GM12878 (cell line): ENCODE results near the gene TAS2R46. TPM values are rescaled to one million over a fixed set of nuclear protein-coding genes. Genes with fewer than 3 reads are reported as not detected.

Source experiments
- ATAC-seq: fragments of 200-7000 bp; cut with Tn5 transposase; 3 replicates; pipeline ENCODE4 v1.9.1; 2020; ENCODE audit warnings: mild to moderate bottlenecking, moderate library complexity
- BruUV-seq: library from RNA; stranded (reverse); fragments of 400-500 nt; replicated peaks from 2 replicates; lab custom pipeline; 2021; lab: Mats Ljungman, UMichigan
- CTCF ChIA-PET: fragments of 300-600 bp; sonication (Branson Sonifier 250); formaldehyde crosslinking; extraction: SDS; loops from one replicate; lab custom pipeline; 2021; ENCODE audit warnings: inconsistent platforms; lab: Yijun Ruan, JAX
- POLR2A ChIA-PET: fragments of 350-600 bp; formaldehyde crosslinking; extraction: SDS; loops from one replicate; lab custom pipeline; 2021; ENCODE audit warnings: inconsistent platforms; lab: Charles Lee
- RAD21 ChIA-PET: fragments of 300-600 bp; sonication (Branson Sonifier 250); formaldehyde crosslinking; loops from one replicate; lab custom pipeline; 2023; ENCODE audit warnings: antibody characterized with exemption; ENCODE audit not compliant: unreplicated experiment; lab: Charles Lee
- SMC1A ChIA-PET: fragments of 300-600 bp; sonication (Branson Sonifier 250); formaldehyde crosslinking; loops from one replicate; lab custom pipeline; 2023; ENCODE audit not compliant: unreplicated experiment, uncharacterized antibody; lab: Charles Lee
- DNase-seq: peaks from one replicate; pipeline ENCODE4 v3.0.0-alpha.2; 2011; ENCODE audit warnings: low read depth, low spot score
- FAIRE-seq: peaks from 3 replicates; lab custom pipeline; 2011; peaks lifted over from hg19 to GRCh38; lab: Jason Lieb, UNC
- H2AFZ ChIP-seq: 2 replicates; pipeline ENCODE4 v1.6.0; 2011; ENCODE audit warnings: low read depth, low read length, control low read depth; ENCODE audit not compliant: control insufficient read depth
- H3K27ac ChIP-seq: 2 replicates; pipeline ENCODE4 v1.5.1; 2011; ENCODE audit warnings: control low read depth; ENCODE audit not compliant: control insufficient read depth, insufficient read depth
- H3K27me3 ChIP-seq, 2 experiments: replicated peaks in 1 of 2; 2 replicates each; pipeline versions ENCODE4 v1.6.0 to v1.6.1; 2011; ENCODE audit warnings: low read length in 1 of 2; ENCODE audit not compliant: control insufficient read depth in 2 of 2, insufficient read depth in 2 of 2
- H3K36me3 ChIP-seq, 2 experiments: 2 replicates each; pipeline ENCODE4 v1.5.1; 2011; ENCODE audit warnings: low read length in 1 of 2; ENCODE audit not compliant: control insufficient read depth in 2 of 2, insufficient read depth in 2 of 2
- H3K4me1 ChIP-seq: 2 replicates; pipeline ENCODE4 v1.6.1; 2011; ENCODE audit warnings: mild to moderate bottlenecking, low read length, moderate library complexity, mixed read lengths; ENCODE audit not compliant: control insufficient read depth, insufficient read depth
- H3K4me2 ChIP-seq: 2 replicates; pipeline ENCODE4 v1.6.0; 2011; ENCODE audit warnings: control low read depth; ENCODE audit not compliant: control insufficient read depth, insufficient read depth
- H3K4me3 ChIP-seq: fragments of 200-600 bp; sonication (generic); 2 replicates; pipeline ENCODE4 v1.5.1; 2016
- H3K79me2 ChIP-seq: 2 replicates; pipeline ENCODE4 v1.6.0; 2011; ENCODE audit warnings: low read length; ENCODE audit not compliant: control insufficient read depth, insufficient read depth
- H3K9ac ChIP-seq: 2 replicates; pipeline ENCODE4 v1.8.0; 2011; ENCODE audit warnings: low read length, control low read depth, mixed read lengths; ENCODE audit not compliant: control insufficient read depth, insufficient read depth
- H3K9me3 ChIP-seq: replicated peaks from 3 replicates; pipeline ENCODE4 v1.5.1; 2011; ENCODE audit warnings: mild to moderate bottlenecking, low read length; ENCODE audit not compliant: control insufficient read depth, insufficient read depth
- H4K20me1 ChIP-seq: 2 replicates; pipeline ENCODE4 v1.6.0; 2011; ENCODE audit not compliant: control insufficient read depth, insufficient read depth
- BACH1 ChIP-seq: fragments of 450-650 bp; IDR thresholded peaks from 2 replicates; pipeline ENCODE4 v1.6.1; 2017; ENCODE audit warnings: mild to moderate bottlenecking, borderline replicate concordance
- BHLHE40 ChIP-seq, 2 experiments: fragments of 450-650 bp in 1 of 2; IDR thresholded peaks; 2 replicates each; pipeline ENCODE4 v1.6.1; 2011 to 2017; ENCODE audit warnings: low read depth in 2 of 2, borderline replicate concordance in 1 of 2, improper control_type of control experiment in 1 of 2, low read length in 1 of 2, mild to moderate bottlenecking in 1 of 2
- GATAD2B ChIP-seq: fragments of 450-650 bp; conservative IDR thresholded peaks from 2 replicates; pipeline ENCODE4 v1.6.1; 2017; ENCODE audit warnings: low read depth, mild to moderate bottlenecking, moderate library complexity
- HDAC6 ChIP-seq: fragments of 200-600 bp; sonication (generic); IDR thresholded peaks from one replicate; pipeline ENCODE4 v1.8.0; 2017; ENCODE audit warnings: antibody characterized with exemption; ENCODE audit not compliant: unreplicated experiment
- IKZF2 ChIP-seq, 2 experiments: fragments of 450-650 bp; IDR thresholded peaks; 2 replicates each; pipeline ENCODE4 v1.6.1; 2017; ENCODE audit warnings: mild to moderate bottlenecking in 2 of 2, moderate library complexity in 2 of 2
- JUNB ChIP-seq: IDR thresholded peaks from 2 replicates; pipeline ENCODE4 v1.6.1; 2016; ENCODE audit warnings: antibody characterized with exemption, mild to moderate bottlenecking
- MLLT1 ChIP-seq: fragments of 450-650 bp; IDR thresholded peaks from 2 replicates; pipeline ENCODE4 v1.6.1; 2016; ENCODE audit warnings: mild to moderate bottlenecking
- MTA2 ChIP-seq: fragments of 450-650 bp; IDR thresholded peaks from 2 replicates; pipeline ENCODE4 v1.6.1; 2016; ENCODE audit warnings: low read depth, mild to moderate bottlenecking, moderate library complexity
- NFIC ChIP-seq: IDR thresholded peaks from 2 replicates; pipeline ENCODE4 v1.6.1; 2012; ENCODE audit warnings: low read depth, mild to moderate bottlenecking, inconsistent platforms, low read length, moderate library complexity
- NR2F1 ChIP-seq: fragments of 450-650 bp; conservative IDR thresholded peaks from 2 replicates; pipeline ENCODE4 v1.6.1; 2017; ENCODE audit warnings: mild to moderate bottlenecking
- PKNOX1 ChIP-seq: fragments of 450-650 bp; IDR thresholded peaks from 2 replicates; pipeline ENCODE4 v1.6.1; 2016; ENCODE audit warnings: mild to moderate bottlenecking
- POLR2AphosphoS2 ChIP-seq: IDR thresholded peaks from 2 replicates; pipeline ENCODE4 v1.6.1; 2011; ENCODE audit warnings: low read depth, mild to moderate bottlenecking, low read length, improper control_type of control experiment, moderate library complexity
- POLR2AphosphoS5 ChIP-seq: IDR thresholded peaks from 2 replicates; pipeline ENCODE4 v1.6.1; 2011; ENCODE audit warnings: mild to moderate bottlenecking, low read length, inconsistent platforms
- RUNX3 ChIP-seq: IDR thresholded peaks from 2 replicates; pipeline ENCODE4 v1.6.1; 2012; ENCODE audit warnings: low read length, inconsistent platforms
- SRF ChIP-seq, 2 experiments: IDR thresholded peaks; 2 replicates each; pipeline ENCODE4 v1.6.1; 2011; ENCODE audit warnings: low read depth in 2 of 2, low read length in 2 of 2, mild to moderate bottlenecking in 1 of 2, moderate library complexity in 1 of 2
- ZNF217 ChIP-seq: fragments of 450-650 bp; IDR thresholded peaks from 2 replicates; pipeline ENCODE4 v1.6.1; 2017; ENCODE audit warnings: antibody characterized with exemption, mild to moderate bottlenecking
- ZNF622 ChIP-seq: fragments of 450-650 bp; IDR thresholded peaks from 2 replicates; pipeline ENCODE4 v1.6.1; 2017; ENCODE audit warnings: mild to moderate bottlenecking, inconsistent platforms
- WGBS: methylation state at CpG from one replicate; pipeline ENCODE4 v1.1.6; 2016; ENCODE audit warnings: low lambda C conversion rate; ENCODE audit not compliant: insufficient replicate concordance, insufficient coverage; ENCODE audit errors: missing lambda C conversion rate; 5-methylcytosine and 5-hydroxymethylcytosine counted together
- in situ Hi-C: fragments of 300-500 bp; cut with MboI; formaldehyde crosslinking; loops from 9 replicates; pipeline ENCODE4 v1.14.3; 2018; ENCODE audit warnings: mixed read lengths
- intact Hi-C: fragments of 100-400 bp; cut with micrococcal nuclease; formaldehyde crosslinking; loops from one replicate; pipeline ENCODE4 v1.14.2; 2022; ENCODE audit not compliant: unreplicated experiment
- polyA plus RNA-seq, 11 experiments: library from polyadenylated mRNA; depleted of rRNA in 4 of 11; unstranded in 6 of 11; stranded (reverse) in 5 of 11; fragments of >200 nt; fragmentation: Nextera tagmentation in 4 of 11; fragmentation: Illumina TruSeq in 1 of 11; extraction: Ambion mirVana in 4 of 11; extraction: Trizol in 1 of 11; gene quantifications; 1 replicate in 1 of 11; 2 replicates in 10 of 11; pipeline versions ENCODE4 v1.2.1 to v1.2.3, GENCODE V29; 2011 to 2016; ENCODE audit warnings: inconsistent platforms in 2 of 11, missing spikeins in 2 of 11, low read depth in 1 of 11
- total RNA-seq, 4 experiments: library from RNA; depleted of rRNA in 3 of 4; stranded (reverse); fragments of >200 nt in 3 of 4; fragmentation: Illumina TruSeq in 1 of 4; extraction: Trizol in 1 of 4; gene quantifications; 2 replicates each; pipeline versions ENCODE4 v1.2.1 to v1.2.3, GENCODE V29; 2013 to 2021
- TF ChIP-seq, protein P1 (sequence below): fragments of 450-650 bp; IDR thresholded peaks from 2 replicates; pipeline ENCODE4 v1.6.1; 2017; ENCODE audit warnings: mild to moderate bottlenecking, moderate library complexity

TAS2R46 gene
- total and polyA plus RNA-seq, 10 of the 15 experiments (the other 5 are each of a cell fraction or from before 2014, with no cell fraction given): 0.07 to 3.8 (median 0.55) TPM; not detected in 2

DNA sequence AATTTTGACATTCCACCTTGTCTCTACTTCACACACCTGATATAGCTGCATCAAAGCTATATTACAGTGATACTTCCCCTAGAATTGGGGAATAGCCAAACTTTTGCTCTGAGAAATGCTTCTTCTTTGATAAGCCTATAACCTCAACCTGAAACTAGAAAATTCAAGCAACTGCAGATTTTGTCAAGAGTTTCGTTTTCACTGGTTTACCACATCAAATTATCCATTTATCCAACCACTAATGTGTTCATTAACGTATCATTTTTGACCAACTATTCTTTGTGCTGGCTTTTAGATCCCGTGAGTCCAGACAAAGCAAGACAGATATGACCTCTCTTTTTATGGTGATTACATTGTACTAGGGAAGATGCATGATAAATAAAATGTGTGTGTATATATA is 13.5 kb upstream of the TAS2R46 start:
- BruUV-seq: no TSS peak
- Histone ChIP-seq H3K79me2 (no peaks in the 10 kb centered on the region), H3K9ac (no peak overlapping the region), H2AFZ (no peak overlapping the region), H3K9me3 (no peaks in the 10 kb centered on the region), H3K4me2 (no peak overlapping the region), H3K4me1 (no peaks in the 10 kb centered on the region), H3K27ac (no peak overlapping the region), H4K20me1 (no peaks in the 10 kb centered on the region), H3K4me3 (no peak overlapping the region), H3K27me3 (no peaks in the 10 kb centered on the region), H3K36me3 (no peaks in the 10 kb centered on the region)
- ChIA-PET POLR2A (no interaction called here), CTCF (no interaction called here), SMC1A (no interaction called here), RAD21 (no interaction called here)
- peak; percentile 73 for ATAC-seq
- no peak for TF ChIP-seq ZNF622
- no peak for TF ChIP-seq GATAD2B
- no peak for TF ChIP-seq POLR2AphosphoS2
- TF ChIP-seq MLLT1: no peak
- no peak for TF ChIP-seq POLR2AphosphoS5
- TF ChIP-seq SRF (IDR thresholded peaks at IDR 0.05; ENCODE audit: low read depth in 2 of 2, low read length in 2 of 2): no peak
- no peak for TF ChIP-seq HDAC6
- TF ChIP-seq NFIC: peak; percentile 47; the same call in 1 of the 2 replicates
- peak; percentile 18; the same call in 1 of the 2 replicates for TF ChIP-seq JUNB
- peak; percentile 54; the same call in 1 of the 2 replicates for TF ChIP-seq MTA2
- 0 out of 2 replicates have a peak, but pooled peaks have one; percentile 39 for TF ChIP-seq ZNF217
- no peak for TF ChIP-seq BACH1
- TF ChIP-seq BHLHE40 (IDR thresholded peaks at IDR 0.05; ENCODE audit: borderline replicate concordance in 1 of 2, low read depth in 2 of 2, low read length in 1 of 2): peak; percentile 64 to 86; a peak in 3 of 4 replicates
- 0 out of 4 replicates have a peak, but pooled peaks of 1 of the 2 experiments have one; percentile 15 for TF ChIP-seq IKZF2 (IDR thresholded peaks at IDR 0.05)
- TF ChIP-seq, protein P1, sequence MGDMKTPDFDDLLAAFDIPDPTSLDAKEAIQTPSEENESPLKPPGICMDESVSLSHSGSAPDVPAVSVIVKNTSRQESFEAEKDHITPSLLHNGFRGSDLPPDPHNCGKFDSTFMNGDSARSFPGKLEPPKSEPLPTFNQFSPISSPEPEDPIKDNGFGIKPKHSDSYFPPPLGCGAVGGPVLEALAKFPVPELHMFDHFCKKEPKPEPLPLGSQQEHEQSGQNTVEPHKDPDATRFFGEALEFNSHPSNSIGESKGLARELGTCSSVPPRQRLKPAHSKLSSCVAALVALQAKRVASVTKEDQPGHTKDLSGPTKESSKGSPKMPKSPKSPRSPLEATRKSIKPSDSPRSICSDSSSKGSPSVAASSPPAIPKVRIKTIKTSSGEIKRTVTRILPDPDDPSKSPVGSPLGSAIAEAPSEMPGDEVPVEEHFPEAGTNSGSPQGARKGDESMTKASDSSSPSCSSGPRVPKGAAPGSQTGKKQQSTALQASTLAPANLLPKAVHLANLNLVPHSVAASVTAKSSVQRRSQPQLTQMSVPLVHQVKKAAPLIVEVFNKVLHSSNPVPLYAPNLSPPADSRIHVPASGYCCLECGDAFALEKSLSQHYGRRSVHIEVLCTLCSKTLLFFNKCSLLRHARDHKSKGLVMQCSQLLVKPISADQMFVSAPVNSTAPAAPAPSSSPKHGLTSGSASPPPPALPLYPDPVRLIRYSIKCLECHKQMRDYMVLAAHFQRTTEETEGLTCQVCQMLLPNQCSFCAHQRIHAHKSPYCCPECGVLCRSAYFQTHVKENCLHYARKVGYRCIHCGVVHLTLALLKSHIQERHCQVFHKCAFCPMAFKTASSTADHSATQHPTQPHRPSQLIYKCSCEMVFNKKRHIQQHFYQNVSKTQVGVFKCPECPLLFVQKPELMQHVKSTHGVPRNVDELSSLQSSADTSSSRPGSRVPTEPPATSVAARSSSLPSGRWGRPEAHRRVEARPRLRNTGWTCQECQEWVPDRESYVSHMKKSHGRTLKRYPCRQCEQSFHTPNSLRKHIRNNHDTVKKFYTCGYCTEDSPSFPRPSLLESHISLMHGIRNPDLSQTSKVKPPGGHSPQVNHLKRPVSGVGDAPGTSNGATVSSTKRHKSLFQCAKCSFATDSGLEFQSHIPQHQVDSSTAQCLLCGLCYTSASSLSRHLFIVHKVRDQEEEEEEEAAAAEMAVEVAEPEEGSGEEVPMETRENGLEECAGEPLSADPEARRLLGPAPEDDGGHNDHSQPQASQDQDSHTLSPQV: no peak
- TF ChIP-seq PKNOX1: no peak
- TF ChIP-seq NR2F1: 0 out of 2 replicates have a peak, but pooled peaks have one; percentile 14
- peak; percentile 77 for TF ChIP-seq RUNX3
- DNase-seq: peak; percentile 15
- no peak for FAIRE-seq
- intact Hi-C loops (no loop called here), in situ Hi-C loops (no loop called here)
- 28% methylated on average over 3 of the region's 3 CpGs for WGBS
